ENCODE data around the gene TGM2. TPM values are rescaled to one million over a fixed set of nuclear protein-coding genes. Genes with fewer than 3 reads are reported as not detected.
"Not testable (repeated sequence)": the region's sequence is repeated elsewhere in the genome, so short reads cannot be mapped to it uniquely, and the experiment has no call there.

TGM2 gene
- total RNA-seq, 4 donors from 2014 or later, result 14.2 to 52.0 (median 21.7) TPM

GRCh38 chr20:38110525-38111178 is 54.4 kb downstream of the TGM2 start:
- DNase-seq, result no peak
- 68 to 74% methylated on average over 8 of the region's 8 CpGs for WGBS, 2 donors (ENCODE audit: low coverage in 1 of 2)
- peak overlapping the region; percentile 67 to 90 (median 72) for H3K27ac ChIP-seq
- H3K36me3 ChIP-seq, result no peaks in the 10 kb centered on the region
- in situ Hi-C loops (cut with MboI; ENCODE audit: low pct_ligation_motif_present in 1 of 4, low pct_unique_long_range_greater_than_20kb in 1 of 4, low sequenced_read_pairs in 3 of 4), result no loop called here
- H3K4me3 ChIP-seq, result no peak overlapping the region
- peaks cover 18 to 35% (median 19%) of the 10 kb centered on the region in 4 donors for H3K4me1 ChIP-seq
- no peaks in the 10 kb centered on the region for H3K27me3 ChIP-seq
- intact Hi-C loops (cut with DNase I; ENCODE audit: low total_unique reads), result no loop called here
- no peaks in the 10 kb centered on the region for H3K9me3 ChIP-seq
- TF ChIP-seq POLR2AphosphoS5 (IDR thresholded peaks at IDR 0.05), result no peak
- no peak for TF ChIP-seq CTCF (IDR thresholded peaks at IDR 0.05)
- no peak for TF ChIP-seq POLR2A (IDR thresholded peaks at IDR 0.05)

GRCh38 chr20:38109591-38110524 is 55.2 kb downstream of the TGM2 start:
- WGBS, 2 donors (ENCODE audit: low coverage in 1 of 2), result 0 to 45% methylated on average over 1 to 8 of the region's 8 CpGs
- peak in 2 of 3 donors; percentile 68 to 74 for TF ChIP-seq POLR2AphosphoS5 (IDR thresholded peaks at IDR 0.05)
- TF ChIP-seq EP300 (IDR thresholded peaks at IDR 0.05; ENCODE audit: low read depth), result peak; percentile 78
- TF ChIP-seq POLR2A (IDR thresholded peaks at IDR 0.05), result no peak
- intact Hi-C loops (cut with DNase I; ENCODE audit: low total_unique reads) (no loop called here), in situ Hi-C loops (cut with MboI; ENCODE audit: low pct_ligation_motif_present in 1 of 4, low pct_unique_long_range_greater_than_20kb in 1 of 4, low sequenced_read_pairs in 3 of 4) (no loop called here)
- peak; percentile 51 for DNase-seq
- Histone ChIP-seq H3K36me3 (no peaks in the 10 kb centered on the region), H3K27me3 (no peaks in the 10 kb centered on the region), H3K4me1 (peaks cover 18 to 35% (median 19%) of the 10 kb centered on the region in 4 donors), H3K27ac (peak overlapping the region; percentile 67 to 90 (median 72)), H3K4me3 (no peak overlapping the region), H3K9me3 (no peaks in the 10 kb centered on the region)

GRCh38 chr20:38108986-38109541 is 56.0 kb downstream of the TGM2 start:
- in situ Hi-C loops (cut with MboI; ENCODE audit: low pct_ligation_motif_present in 1 of 4, low pct_unique_long_range_greater_than_20kb in 1 of 4, low sequenced_read_pairs in 3 of 4) (no loop called here), intact Hi-C loops (cut with DNase I; ENCODE audit: low total_unique reads) (no loop called here)
- 73% methylated on average over 3 of the region's 3 CpGs; no CpG with 5 or more reads in 1 of the 2 donors for WGBS, 2 donors (ENCODE audit: low coverage in 1 of 2)

GRCh38 chr20:38108438-38108985 is 56.6 kb downstream of the TGM2 start:
- TF ChIP-seq CTCF (IDR thresholded peaks at IDR 0.05), result no peak
- no peak for TF ChIP-seq POLR2A (IDR thresholded peaks at IDR 0.05)
- no peak for TF ChIP-seq EP300 (IDR thresholded peaks at IDR 0.05; ENCODE audit: low read depth)
- TF ChIP-seq POLR2AphosphoS5 (IDR thresholded peaks at IDR 0.05), result peak in 1 of 3 donors; percentile 49
- Histone ChIP-seq H3K36me3 (no peaks in the 10 kb centered on the region), H3K4me3 (no peak overlapping the region), H3K4me1 (peaks cover 18 to 32% (median 19%) of the 10 kb centered on the region in 4 donors), H3K9me3 (no peaks in the 10 kb centered on the region), H3K27ac (peak overlapping the region; percentile 67 to 90 (median 72)), H3K27me3 (no peaks in the 10 kb centered on the region)
- intact Hi-C loops (cut with DNase I; ENCODE audit: low total_unique reads), result no loop called here
- in situ Hi-C loops (cut with MboI; ENCODE audit: low pct_ligation_motif_present in 1 of 4, low pct_unique_long_range_greater_than_20kb in 1 of 4, low sequenced_read_pairs in 3 of 4), result no loop called here
- no peak for DNase-seq
- WGBS, 2 donors (ENCODE audit: low coverage in 1 of 2), result 72 to 100% methylated on average over 1 to 4 of the region's 4 CpGs

More at GRCh38 chr20:38108986-38109541, 56.0 kb downstream of the TGM2 start:
- H3K27ac ChIP-seq, result peak overlapping the region; percentile 67 to 90 (median 72)
- peaks cover 18 to 35% (median 19%) of the 10 kb centered on the region in 4 donors for H3K4me1 ChIP-seq
- DNase-seq, result peak; percentile 53
- no peak overlapping the region for H3K4me3 ChIP-seq
- H3K9me3 ChIP-seq, result no peaks in the 10 kb centered on the region
- TF ChIP-seq POLR2AphosphoS5 (IDR thresholded peaks at IDR 0.05) (peak; percentile 79 to 92 (median 90)), EP300 (IDR thresholded peaks at IDR 0.05; ENCODE audit: low read depth) (peak; percentile 68), POLR2A (IDR thresholded peaks at IDR 0.05) (no peak), CTCF (IDR thresholded peaks at IDR 0.05) (no peak)
- no peaks in the 10 kb centered on the region for H3K36me3 ChIP-seq
- no peaks in the 10 kb centered on the region for H3K27me3 ChIP-seq

GRCh38 chr20:38107916-38108315 is 57.2 kb downstream of the TGM2 start:
- H3K9me3 ChIP-seq; H3K4me3 ChIP-seq; H3K36me3 ChIP-seq; in situ Hi-C loops (cut with MboI; ENCODE audit: low pct_ligation_motif_present in 1 of 4, low pct_unique_long_range_greater_than_20kb in 1 of 4, low sequenced_read_pairs in 3 of 4); H3K27me3 ChIP-seq; DNase-seq; intact Hi-C loops (cut with DNase I; ENCODE audit: low total_unique reads): not testable (repeated sequence)
- peaks cover 18 to 32% (median 19%) of the 10 kb centered on the region in 4 donors for H3K4me1 ChIP-seq
- H3K27ac ChIP-seq, result peak overlapping the region; percentile 67 to 90 (median 72)
- 81 to 90% methylated on average over 3 to 7 of the region's 7 CpGs for WGBS, 2 donors (ENCODE audit: low coverage in 1 of 2)

- H3K4me1 ChIP-seq, result peaks cover 18 to 32% (median 19%) of the 10 kb centered on the region in 4 donors
- 100% methylated on average over 1 of the region's 1 CpG; no CpG with 5 or more reads in 1 of the 2 donors for WGBS, 2 donors (ENCODE audit: low coverage in 1 of 2)
- DNase-seq; H3K27me3 ChIP-seq; H3K27ac ChIP-seq; H3K36me3 ChIP-seq; in situ Hi-C loops (cut with MboI; ENCODE audit: low pct_ligation_motif_present in 1 of 4, low pct_unique_long_range_greater_than_20kb in 1 of 4, low sequenced_read_pairs in 3 of 4); H3K4me3 ChIP-seq; H3K9me3 ChIP-seq; intact Hi-C loops (cut with DNase I; ENCODE audit: low total_unique reads): not testable (repeated sequence)
Measured at GRCh38 chr20:38107386-38107785, 57.7 kb downstream of the TGM2 start.
